Endothelial cell of umbilical vein (primary cell): ENCODE measurements around the gene NTSR1.

Source experiments
- CTCF ChIP-seq, 2 donors: IDR thresholded peaks; 1 replicate in 1 of 2; 2 replicates in 1 of 2; pipeline ENCODE4 v1.5.1; 2011; ENCODE audit warnings: low read length in 2 of 2, mild to moderate bottlenecking in 2 of 2, moderate library complexity in 2 of 2, control low read depth in 1 of 2, inconsistent platforms in 1 of 2, low read depth in 1 of 2; ENCODE audit not compliant: insufficient read depth in 1 of 2; ENCODE audit errors: extremely low read depth in 1 of 2
- EZH2 ChIP-seq: IDR thresholded peaks from 2 replicates; pipeline ENCODE4 v1.6.1; 2012; ENCODE audit warnings: borderline replicate concordance, low read depth, mild to moderate bottlenecking, moderate library complexity, low read length, inconsistent platforms; ENCODE audit not compliant: severe bottlenecking
- FOS ChIP-seq: IDR thresholded peaks from 2 replicates; pipeline ENCODE4 v1.6.1; 2011; ENCODE audit warnings: mild to moderate bottlenecking, low read length, moderate library complexity, borderline replicate concordance; ENCODE audit not compliant: insufficient read depth
- GATA2 ChIP-seq: IDR thresholded peaks from 2 replicates; pipeline ENCODE4 v1.7.0; 2011; ENCODE audit warnings: low read depth, mild to moderate bottlenecking, moderate library complexity, mixed read lengths, low read length; ENCODE audit not compliant: insufficient read length, insufficient read depth
- JUN ChIP-seq: IDR thresholded peaks from 2 replicates; pipeline ENCODE4 v1.6.1; 2011; ENCODE audit warnings: borderline replicate concordance, low read depth; ENCODE audit not compliant: insufficient read length, insufficient read depth
- MYC ChIP-seq: IDR thresholded peaks from one replicate; pipeline ENCODE4 v1.6.1; 2011; ENCODE audit warnings: mild to moderate bottlenecking, low read depth, low read length
- POLR2A ChIP-seq: IDR thresholded peaks from 2 replicates; pipeline ENCODE4 v1.6.1; 2012; ENCODE audit warnings: low read depth, mild to moderate bottlenecking, control low read depth, low read length
- POLR2AphosphoS5 ChIP-seq: IDR thresholded peaks from 2 replicates; pipeline ENCODE4 v1.6.1; 2012; ENCODE audit warnings: low read depth, mild to moderate bottlenecking, control low read depth, low read length, moderate library complexity; ENCODE audit not compliant: insufficient read depth
- TF ChIP-seq, protein P1 (sequence below): IDR thresholded peaks from 2 replicates; pipeline ENCODE4 v1.6.1; 2011; ENCODE audit not compliant: insufficient read depth, insufficient read length

DNA sequence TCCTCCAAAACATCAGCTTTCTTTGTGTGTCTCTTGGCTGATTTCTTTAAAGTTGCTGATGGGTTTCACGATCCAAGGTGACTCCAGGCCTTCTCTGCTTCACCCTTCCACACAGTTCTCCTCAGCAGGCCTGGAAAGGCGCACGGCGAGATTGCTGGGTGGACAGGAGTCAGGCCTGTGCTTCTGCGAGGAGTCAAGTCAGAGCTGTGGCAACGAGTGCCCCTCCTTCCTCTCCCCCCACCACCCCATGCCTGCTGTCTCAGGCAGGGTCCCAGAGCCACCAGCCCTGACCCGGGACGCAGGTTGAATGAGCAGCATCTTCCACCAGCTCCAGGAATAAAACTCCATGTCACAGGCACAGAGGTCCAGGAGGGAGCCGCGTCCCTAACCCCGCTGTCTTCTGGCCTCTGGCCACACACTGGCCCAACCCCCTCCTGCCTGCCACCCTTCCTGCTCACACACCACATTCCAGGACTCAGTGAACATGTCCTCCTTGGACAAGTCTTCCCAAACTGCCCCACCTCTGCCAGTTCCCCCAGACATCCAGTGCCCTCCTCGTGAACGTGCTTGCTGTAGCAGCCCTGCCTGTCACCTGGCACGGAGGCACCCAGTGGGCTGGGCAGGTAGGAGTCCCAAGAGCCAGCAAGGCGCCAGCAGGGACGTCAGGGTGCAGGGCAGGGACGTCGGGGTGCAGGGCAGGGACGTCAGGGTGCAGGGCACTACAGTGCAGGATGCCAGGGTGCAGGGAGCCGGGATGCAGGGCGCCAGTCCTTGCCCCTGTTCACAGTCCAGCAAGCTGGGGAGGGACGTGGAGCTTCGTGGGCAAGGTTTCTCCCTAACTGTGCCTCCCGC is 7.2 kb upstream of the NTSR1 start:
- TF ChIP-seq CTCF (IDR thresholded peaks at IDR 0.05; ENCODE audit: extremely low read depth in 1 of 2, insufficient read depth in 1 of 2, low read depth in 1 of 2, low read length in 2 of 2) (no peak), POLR2A (no peak), POLR2AphosphoS5 (no peak), EZH2 (no peak), FOS (no peak), JUN (no peak), GATA2 (no peak), MYC (no peak)
- TF ChIP-seq, protein P1, sequence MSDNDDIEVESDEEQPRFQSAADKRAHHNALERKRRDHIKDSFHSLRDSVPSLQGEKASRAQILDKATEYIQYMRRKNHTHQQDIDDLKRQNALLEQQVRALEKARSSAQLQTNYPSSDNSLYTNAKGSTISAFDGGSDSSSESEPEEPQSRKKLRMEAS: no peak
